GM12891 (cell line): Measurements from ENCODE around the gene FOXO3.

Experiments
- PAX5 ChIP-seq: IDR thresholded peaks from 2 replicates; pipeline ENCODE4 v1.6.1; 2011; ENCODE audit warnings: low read length, moderate library complexity, mild to moderate bottlenecking; ENCODE audit not compliant: insufficient read depth, severe bottlenecking
- POLR2A ChIP-seq: IDR thresholded peaks from 2 replicates; pipeline ENCODE4 v1.6.1; 2011; ENCODE audit warnings: low read depth, low read length, control low read depth
- POLR2AphosphoS5 ChIP-seq: IDR thresholded peaks from 2 replicates; pipeline ENCODE4 v1.6.1; 2011; ENCODE audit warnings: low read depth, low read length, control low read depth
- TAF1 ChIP-seq: IDR thresholded peaks from 2 replicates; pipeline ENCODE4 v1.6.1; 2011; ENCODE audit warnings: low read depth, low read length, control low read depth

GRCh38 chr6:108686896-108687295 is 126.2 kb downstream of the FOXO3 start:
- TF ChIP-seq POLR2A (no peak), PAX5 (no peak), POLR2AphosphoS5 (no peak), TAF1 (no peak)
